Astrocyte (in vitro differentiated cells and primary cell): ENCODE data around the gene PAX5.

ENCODE experiments used
- CTCF ChIP-seq: IDR thresholded peaks from 2 replicates; pipeline ENCODE4 v1.5.1; 2011; ENCODE audit warnings: low read depth, mild to moderate bottlenecking, inconsistent platforms, low read length, moderate library complexity; ENCODE audit not compliant: insufficient read depth
- EZH2 ChIP-seq: IDR thresholded peaks from 2 replicates; pipeline ENCODE4 v1.6.1; 2012; ENCODE audit warnings: mild to moderate bottlenecking, low read length, inconsistent platforms; ENCODE audit not compliant: insufficient read depth

- TF ChIP-seq CTCF: no peak
- no peak for TF ChIP-seq EZH2
Observed at GRCh38 chr9:36853233-36853632, 180.8 kb downstream of the PAX5 start.
